HEK293 (cell line): Measurements from ENCODE around the gene RAB6A.
A peak's percentile ranks its signal among the peaks of the same experiment; 100 is the strongest.

Source experiments
- CTCF ChIA-PET: fragments of 350-600 bp; formaldehyde crosslinking; extraction: SDS; loops from one replicate; lab custom pipeline; 2021; ENCODE audit warnings: antibody characterized with exemption; lab: Yijun Ruan, JAX
- POLR2A ChIA-PET: fragments of 300-600 bp; formaldehyde crosslinking; extraction: SDS; loops from one replicate; lab custom pipeline; 2020; ENCODE audit warnings: antibody characterized with exemption, inconsistent platforms; lab: Yijun Ruan, JAX
- H3K27ac ChIP-seq: fragments of 200-500 bp; sonication (Bioruptor generic); 2 replicates; pipeline ENCODE4 v1.5.1; 2014; ENCODE audit warnings: low read depth, low read length, control low read depth, inconsistent platforms; ENCODE audit errors: extremely low read depth
- H3K36me3 ChIP-seq, 2 experiments: fragments of 200-500 bp in 1 of 2; sonication (Bioruptor generic) in 1 of 2; 1 replicate in 1 of 2; 2 replicates in 1 of 2; pipeline ENCODE4 v1.5.1; 2014 to 2017; ENCODE audit warnings: inconsistent platforms in 2 of 2, low read length in 2 of 2; ENCODE audit not compliant: control insufficient read depth in 2 of 2, insufficient read depth in 1 of 2
- H3K4me1 ChIP-seq: fragments of 200-500 bp; sonication (Bioruptor generic); 2 replicates; pipeline ENCODE4 v1.5.1; 2014; ENCODE audit warnings: mild to moderate bottlenecking, low read length, inconsistent platforms; ENCODE audit not compliant: control insufficient read depth, insufficient read depth
- H3K4me3 ChIP-seq: 2 replicates; pipeline ENCODE4 v1.5.1; 2011; ENCODE audit warnings: low read depth, mild to moderate bottlenecking, control low read depth, low read length, moderate library complexity
- H3K9me3 ChIP-seq: fragments of 200-500 bp; sonication (Bioruptor generic); 2 replicates; pipeline ENCODE4 v1.5.1; 2014; ENCODE audit warnings: low read depth, low read length, inconsistent platforms; ENCODE audit not compliant: control insufficient read depth, insufficient read depth
- EGR2 ChIP-seq: fragments of 450-650 bp; formaldehyde crosslinking; IDR thresholded peaks from 2 replicates; pipeline ENCODE4 v1.5.1; 2016; ENCODE audit warnings: low read depth, missing biosample characterization, missing genetic modification characterization
- GLIS1 ChIP-seq: fragments of 450-650 bp; formaldehyde crosslinking; IDR thresholded peaks from 2 replicates; pipeline ENCODE4 v1.5.1; 2016; ENCODE audit warnings: missing biosample characterization, missing genetic modification characterization
- KLF1 ChIP-seq: fragments of 450-650 bp; formaldehyde crosslinking; IDR thresholded peaks from 2 replicates; pipeline ENCODE4 v1.5.1; 2016; ENCODE audit warnings: missing biosample characterization, missing genetic modification characterization
- KLF10 ChIP-seq: fragments of 450-650 bp; IDR thresholded peaks from 2 replicates; pipeline ENCODE4 v1.5.1; 2018; ENCODE audit warnings: missing biosample characterization, mild to moderate bottlenecking, missing genetic modification characterization
- PRDM1 ChIP-seq: fragments of 450-650 bp; formaldehyde crosslinking; IDR thresholded peaks from 2 replicates; pipeline ENCODE4; 2016; ENCODE audit warnings: missing biosample characterization, missing genetic modification characterization
- REST ChIP-seq: fragments of 450-650 bp; formaldehyde crosslinking; IDR thresholded peaks from 2 replicates; pipeline ENCODE4 v1.5.1; 2016; ENCODE audit warnings: missing biosample characterization, missing genetic modification characterization
- SP2 ChIP-seq: fragments of 450-650 bp; formaldehyde crosslinking; IDR thresholded peaks from 2 replicates; pipeline ENCODE4 v1.5.1; 2016; ENCODE audit warnings: missing biosample characterization, missing genetic modification characterization
- ZBTB17 ChIP-seq: fragments of 450-650 bp; formaldehyde crosslinking; IDR thresholded peaks from 2 replicates; pipeline ENCODE4 v1.5.1; 2016; ENCODE audit warnings: missing biosample characterization, missing genetic modification characterization
- ZNF175 ChIP-seq: fragments of 450-650 bp; formaldehyde crosslinking; IDR thresholded peaks from 2 replicates; pipeline ENCODE4 v1.5.1; 2016; ENCODE audit warnings: missing biosample characterization, missing genetic modification characterization
- ZNF211 ChIP-seq: fragments of 450-650 bp; formaldehyde crosslinking; IDR thresholded peaks from 2 replicates; pipeline ENCODE4 v1.5.1; 2016; ENCODE audit warnings: low read depth, missing biosample characterization, missing genetic modification characterization
- ZNF350 ChIP-seq: fragments of 450-650 bp; formaldehyde crosslinking; IDR thresholded peaks from 2 replicates; pipeline ENCODE4 v1.5.0; 2017; ENCODE audit warnings: missing biosample characterization, mild to moderate bottlenecking, missing genetic modification characterization
- ZNF555 ChIP-seq: fragments of 450-650 bp; formaldehyde crosslinking; conservative IDR thresholded peaks from 2 replicates; pipeline ENCODE4 v1.5.1; 2017; ENCODE audit warnings: missing biosample characterization, mild to moderate bottlenecking, missing genetic modification characterization, inconsistent platforms
- ZNF610 ChIP-seq: fragments of 450-650 bp; formaldehyde crosslinking; IDR thresholded peaks from 2 replicates; pipeline ENCODE4 v1.5.1; 2016; ENCODE audit warnings: missing biosample characterization, missing genetic modification characterization, borderline replicate concordance
- ZNF777 ChIP-seq: fragments of 450-650 bp; formaldehyde crosslinking; IDR thresholded peaks from 2 replicates; pipeline ENCODE4 v1.5.1; 2017; ENCODE audit warnings: missing biosample characterization, missing genetic modification characterization, borderline replicate concordance
- ZXDB ChIP-seq: fragments of 450-650 bp; formaldehyde crosslinking; IDR thresholded peaks from 2 replicates; pipeline ENCODE4 v1.5.1; 2016; ENCODE audit warnings: missing biosample characterization, missing genetic modification characterization
- TF ChIP-seq, protein P1 (sequence below): fragments of 450-650 bp; formaldehyde crosslinking; optimal IDR thresholded peaks from 2 replicates; pipeline ENCODE3; 2016; ENCODE audit warnings: missing biosample characterization, mild to moderate bottlenecking, missing genetic modification characterization
- TF ChIP-seq, protein P2 (sequence below): fragments of 450-650 bp; formaldehyde crosslinking; IDR thresholded peaks from 2 replicates; pipeline ENCODE4 v1.5.1; 2017; ENCODE audit warnings: missing biosample characterization, missing genetic modification characterization
- TF ChIP-seq, protein P3 (sequence below): fragments of 450-650 bp; formaldehyde crosslinking; IDR thresholded peaks from 2 replicates; pipeline ENCODE4 v1.5.1; 2017; ENCODE audit warnings: missing biosample characterization, missing genetic modification characterization

The RAB6A gene

DNA sequence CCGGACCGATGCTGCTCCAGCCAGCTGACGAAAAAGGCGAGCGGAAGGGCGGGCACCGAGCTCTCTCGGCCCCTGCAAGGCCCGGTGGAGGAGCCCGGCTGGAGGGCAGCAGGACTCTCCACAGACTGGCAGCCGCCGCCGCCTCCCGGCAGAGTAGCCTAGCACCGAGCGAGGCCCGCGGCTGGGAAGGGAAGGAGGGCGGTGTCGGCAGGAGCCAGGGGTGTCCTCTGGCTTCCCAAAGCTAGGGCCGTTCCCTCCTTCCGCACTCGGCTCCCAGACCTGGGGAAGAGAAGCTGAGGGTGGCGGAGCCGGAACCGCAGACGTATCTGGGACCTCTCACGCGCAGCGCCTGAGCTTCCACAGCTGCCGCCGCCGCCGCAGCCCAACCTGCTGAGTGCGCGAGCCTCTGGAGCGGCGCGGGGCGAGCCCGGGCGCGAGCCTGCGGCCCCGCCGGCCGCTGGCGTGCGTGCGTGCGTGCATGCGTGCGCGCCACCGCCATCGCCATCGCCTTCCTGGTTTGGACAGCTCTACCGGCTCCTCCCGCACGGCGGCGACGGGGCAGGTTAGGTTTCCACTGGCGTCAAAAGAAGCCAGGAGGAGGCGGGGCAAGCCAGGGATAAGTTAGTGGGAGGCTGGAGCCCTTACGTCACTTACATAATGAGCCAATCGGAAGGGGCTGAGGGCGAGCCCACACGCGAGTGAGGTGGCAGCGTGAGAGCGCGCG lies at the start of gene RAB6A (continued):
- TF ChIP-seq ZXDB (tag by site-specific recombination) (peak; percentile 18; the same call in 1 of the 2 replicates), ZNF777 (peak; percentile 61; the same call in 1 of the 2 replicates), KLF10 (tag by site-specific recombination) (peak; percentile 97), ZNF555 (no peak), GLIS1 (peak; percentile 69), SP2 (tag by site-specific recombination) (peak; percentile 95), PRDM1 (tag by site-specific recombination) (no peak), ZNF350 (no peak), ZNF610 (no peak), KLF1 (tag by site-specific recombination) (no peak), ZBTB17 (peak; percentile 54), REST (tag by site-specific recombination) (peak; percentile 74), ZNF175 (no peak)
- TF ChIP-seq, protein P1, sequence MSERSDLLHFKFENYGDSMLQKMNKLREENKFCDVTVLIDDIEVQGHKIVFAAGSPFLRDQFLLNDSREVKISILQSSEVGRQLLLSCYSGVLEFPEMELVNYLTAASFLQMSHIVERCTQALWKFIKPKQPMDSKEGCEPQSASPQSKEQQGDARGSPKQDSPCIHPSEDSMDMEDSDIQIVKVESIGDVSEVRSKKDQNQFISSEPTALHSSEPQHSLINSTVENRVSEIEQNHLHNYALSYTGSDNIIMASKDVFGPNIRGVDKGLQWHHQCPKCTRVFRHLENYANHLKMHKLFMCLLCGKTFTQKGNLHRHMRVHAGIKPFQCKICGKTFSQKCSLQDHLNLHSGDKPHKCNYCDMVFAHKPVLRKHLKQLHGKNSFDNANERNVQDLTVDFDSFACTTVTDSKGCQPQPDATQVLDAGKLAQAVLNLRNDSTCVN (tag by site-specific recombination) = peak; percentile 91
- TF ChIP-seq, protein P2, sequence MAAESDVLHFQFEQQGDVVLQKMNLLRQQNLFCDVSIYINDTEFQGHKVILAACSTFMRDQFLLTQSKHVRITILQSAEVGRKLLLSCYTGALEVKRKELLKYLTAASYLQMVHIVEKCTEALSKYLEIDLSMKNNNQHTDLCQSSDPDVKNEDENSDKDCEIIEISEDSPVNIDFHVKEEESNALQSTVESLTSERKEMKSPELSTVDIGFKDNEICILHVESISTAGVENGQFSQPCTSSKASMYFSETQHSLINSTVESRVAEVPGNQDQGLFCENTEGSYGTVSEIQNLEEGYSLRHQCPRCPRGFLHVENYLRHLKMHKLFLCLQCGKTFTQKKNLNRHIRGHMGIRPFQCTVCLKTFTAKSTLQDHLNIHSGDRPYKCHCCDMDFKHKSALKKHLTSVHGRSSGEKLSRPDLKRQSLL (tag by site-specific recombination) = peak; percentile 71
- TF ChIP-seq, protein P3, sequence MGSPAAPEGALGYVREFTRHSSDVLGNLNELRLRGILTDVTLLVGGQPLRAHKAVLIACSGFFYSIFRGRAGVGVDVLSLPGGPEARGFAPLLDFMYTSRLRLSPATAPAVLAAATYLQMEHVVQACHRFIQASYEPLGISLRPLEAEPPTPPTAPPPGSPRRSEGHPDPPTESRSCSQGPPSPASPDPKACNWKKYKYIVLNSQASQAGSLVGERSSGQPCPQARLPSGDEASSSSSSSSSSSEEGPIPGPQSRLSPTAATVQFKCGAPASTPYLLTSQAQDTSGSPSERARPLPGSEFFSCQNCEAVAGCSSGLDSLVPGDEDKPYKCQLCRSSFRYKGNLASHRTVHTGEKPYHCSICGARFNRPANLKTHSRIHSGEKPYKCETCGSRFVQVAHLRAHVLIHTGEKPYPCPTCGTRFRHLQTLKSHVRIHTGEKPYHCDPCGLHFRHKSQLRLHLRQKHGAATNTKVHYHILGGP = no peak

DNA sequence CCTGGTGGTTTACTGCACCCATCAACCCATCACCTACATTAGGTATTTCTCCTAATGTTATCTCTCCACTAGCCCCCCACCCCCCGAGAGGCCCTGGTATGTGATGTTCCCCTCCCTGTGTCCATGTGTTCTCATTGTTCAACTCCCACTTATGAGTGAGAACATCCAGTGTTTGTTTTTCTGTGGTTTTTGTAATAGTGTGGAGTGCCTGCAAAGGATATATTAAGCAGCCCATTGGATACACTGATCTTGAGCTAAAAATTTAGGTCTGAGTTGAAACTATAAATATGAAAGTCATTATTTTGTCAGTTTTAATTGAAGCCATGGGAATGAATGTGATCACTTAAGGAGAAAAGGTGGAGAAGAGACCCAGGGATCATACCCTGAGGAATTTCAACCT lies 49.8 kb upstream of the RAB6A start:
- no peak overlapping the region for H3K4me3 ChIP-seq
- H3K9me3 ChIP-seq = no peaks in the 10 kb centered on the region
- CTCF ChIA-PET = no interaction called here
- no peaks in the 10 kb centered on the region for H3K4me1 ChIP-seq
- H3K36me3 ChIP-seq = peaks cover 0 to 6% of the 10 kb centered on the region in 2 experiments; a peak in 2 of 3 replicates
- no peak overlapping the region for H3K27ac ChIP-seq
- TF ChIP-seq EGR2 = 0 out of 2 replicates have a peak, but pooled peaks have one; percentile 23
- TF ChIP-seq ZNF211 (tag by site-specific recombination) = no peak
- TF ChIP-seq, all 188 proteins: peak for 1
- POLR2A ChIA-PET = interaction anchor here (0.5 to 0.6 kb wide), 3 partner anchors 48 to 503 kb away, joined by 3 to 4 read pairs (median 3); no protein-coding TSS in a partner anchor
